Activated CD8-positive, alpha-beta T cell treated with anti-CD3 and anti-CD28 coated beads, Interleukin-2, amount 10 ng/mL, durations not matched to agents 7 days and 5 days (primary cell): ENCODE measurements around the gene ZFAND2B. TPM values are rescaled to one million over a fixed set of nuclear protein-coding genes. Genes with fewer than 3 reads are reported as not detected.
A peak's percentile ranks its signal among the peaks of the same experiment; 100 is the strongest.

Experiments
- ATAC-seq: fragments of 150-1000 bp; cut with Tn5 transposase; one replicate; pipeline ENCODE4 v1.10.0; 2021; ENCODE audit warnings: moderate library complexity
- CTCF ChIA-PET: fragments of 350-600 bp; sonication (Branson Sonifier 250); formaldehyde crosslinking; loops from one replicate; lab custom pipeline; 2021; ENCODE audit warnings: antibody characterized with exemption; lab: Charles Lee
- POLR2A ChIA-PET: fragments of 350-600 bp; sonication (Branson Sonifier 250); formaldehyde crosslinking; loops from one replicate; lab custom pipeline; 2021; ENCODE audit warnings: antibody characterized with exemption; lab: Charles Lee
- DNase-seq: peaks from one replicate; pipeline ENCODE4 v3.0.0-alpha.2; 2020
- H3K27ac Mint-ChIP-seq: one replicate; pipeline ENCODE4 v1.8.0; 2021; ENCODE audit warnings: mild to moderate bottlenecking, mixed read lengths
- H3K27me3 Mint-ChIP-seq: one replicate; pipeline ENCODE4 v1.8.0; 2021; ENCODE audit warnings: low read depth, mixed read lengths
- H3K36me3 Mint-ChIP-seq: one replicate; pipeline ENCODE4 v1.8.0; 2021; ENCODE audit warnings: low read depth, mixed read lengths
- H3K4me1 Mint-ChIP-seq: one replicate; pipeline ENCODE4 v1.8.0; 2021; ENCODE audit warnings: low read depth, mixed read lengths
- H3K4me3 Mint-ChIP-seq: one replicate; pipeline ENCODE4 v1.8.0; 2021; ENCODE audit warnings: mild to moderate bottlenecking, mixed read lengths
- H3K9me3 Mint-ChIP-seq: one replicate; pipeline ENCODE4 v1.8.0; 2022; ENCODE audit warnings: mixed read lengths; ENCODE audit not compliant: insufficient read depth
- total RNA-seq, 2 experiments: library from RNA; stranded (reverse); gene quantifications; one replicate each; pipeline ENCODE4 v1.2.3, GENCODE V29; 2021

ZFAND2B gene
- total RNA-seq, 2 experiments from 2014 or later = 57.0 to 59.5 TPM

GRCh38 chr2:219167997-219168396, 38.6 kb upstream of the ZFAND2B start:
- peaks cover 23% of the 10 kb centered on the region for H3K36me3 Mint-ChIP-seq
- DNase-seq (no peak), ATAC-seq (no peak)
- no peaks in the 10 kb centered on the region for H3K27me3 Mint-ChIP-seq
- no peaks in the 10 kb centered on the region for H3K9me3 Mint-ChIP-seq
- ChIA-PET CTCF (interaction anchor here (1.0 kb wide), 1 partner anchor 8 kb away, joined by 3 read pairs; no protein-coding TSS in a partner anchor), POLR2A (no interaction called here)
- H3K27ac Mint-ChIP-seq = peak overlapping the region; percentile 18
- H3K4me3 Mint-ChIP-seq = no peak overlapping the region
- H3K4me1 Mint-ChIP-seq = peaks cover 11% of the 10 kb centered on the region

- no peak for DNase-seq
- ChIA-PET CTCF (interaction anchor here (1.0 kb wide), 1 partner anchor 9 kb away, joined by 3 read pairs; no protein-coding TSS in a partner anchor), POLR2A (no interaction called here)
- Mint-ChIP-seq H3K27ac (no peak overlapping the region), H3K36me3 (peaks cover 27% of the 10 kb centered on the region), H3K9me3 (no peaks in the 10 kb centered on the region), H3K4me3 (no peak overlapping the region), H3K27me3 (no peaks in the 10 kb centered on the region), H3K4me1 (peaks cover 11% of the 10 kb centered on the region)
- no peak for ATAC-seq
Observed at GRCh38 chr2:219168526-219168925, 38.1 kb upstream of the ZFAND2B start.

GRCh38 chr2:219168932-219169331, 37.6 kb upstream of the ZFAND2B start:
- Mint-ChIP-seq H3K9me3 (no peaks in the 10 kb centered on the region), H3K27me3 (no peaks in the 10 kb centered on the region), H3K4me3 (no peak overlapping the region), H3K27ac (no peak overlapping the region), H3K4me1 (peaks cover 12% of the 10 kb centered on the region), H3K36me3 (peaks cover 29% of the 10 kb centered on the region)
- CTCF ChIA-PET = interaction anchor here (1.0 to 3.9 kb wide), 3 partner anchors 9 to 39 kb away, joined by 3 to 49 read pairs (median 3); partner anchors contain the start of gene ZFAND2B
- no peak for DNase-seq
- POLR2A ChIA-PET = no interaction called here
- ATAC-seq = no peak

- Mint-ChIP-seq H3K27ac (no peak within 1 kb of the TSS), H3K4me3 (no peak within 1 kb of the TSS)
- no peak for DNase-seq
Observed at GRCh38 chr2:219169930-219170654, 36.5 kb upstream of the ZFAND2B start, which contains the start of gene SLC23A3. TSS of gene SLC23A3 (minus strand) at chr2:219170029. CDS start at chr2:219169984, 45 bp downstream.

GRCh38 chr2:219171231-219171651, 35.3 kb upstream of the ZFAND2B start:
- no peaks in the 10 kb centered on the region for H3K9me3 Mint-ChIP-seq
- ChIA-PET POLR2A (interaction anchor here (1.4 to 1.6 kb wide), 3 partner anchors 12 to 40 kb away, joined by 3 to 6 read pairs (median 6); partner anchors contain the start of gene ZFAND2B), CTCF (interaction anchor here (0.8 to 3.9 kb wide), 25 partner anchors 9 to 141 kb away, joined by 3 to 49 read pairs (median 7); partner anchors contain the start of genes ANKZF1, ATG9A, CFAP65 and DNAJB2)
- no peaks in the 10 kb centered on the region for H3K27me3 Mint-ChIP-seq
- peaks cover 30% of the 10 kb centered on the region for H3K4me1 Mint-ChIP-seq
- no peak overlapping the region for H3K27ac Mint-ChIP-seq
- H3K4me3 Mint-ChIP-seq = no peak overlapping the region
- peak; percentile 54 for DNase-seq
- peak; percentile 50 for ATAC-seq
- peaks cover 46% of the 10 kb centered on the region for H3K36me3 Mint-ChIP-seq

More at GRCh38 chr2:219169930-219170654, 36.5 kb upstream of the ZFAND2B start, which contains the start of gene SLC23A3:
- CTCF ChIA-PET = interaction anchor here (0.8 to 3.9 kb wide), 22 partner anchors 8 to 140 kb away, joined by 3 to 49 read pairs (median 8); partner anchors contain the start of genes ANKZF1, ATG9A, DNAJB2 and GLB1L
- no peaks in the 10 kb centered on the region for H3K27me3 Mint-ChIP-seq
- no peaks in the 10 kb centered on the region for H3K9me3 Mint-ChIP-seq
- POLR2A ChIA-PET = no interaction called here
- peaks cover 23% of the 10 kb centered on the region for H3K4me1 Mint-ChIP-seq
- peaks cover 38% of the 10 kb centered on the region for H3K36me3 Mint-ChIP-seq
- ATAC-seq = no peak

- H3K4me1 Mint-ChIP-seq = peaks cover 34% of the 10 kb centered on the region
Observed at GRCh38 chr2:219172231-219173154, 34.1 kb upstream of the ZFAND2B start.

GRCh38 chr2:219173176-219173575, 33.4 kb upstream of the ZFAND2B start:
- ChIA-PET POLR2A (interaction anchor here (1.4 to 1.8 kb wide), 2 partner anchors 33 to 80 kb away, joined by 3 to 6 read pairs; partner anchors contain the start of genes TUBA4A, TUBA4B and ZFAND2B), CTCF (interaction anchor here (1.3 to 2.7 kb wide), 7 partner anchors 9 to 104 kb away, joined by 3 to 12 read pairs (median 4); no protein-coding TSS in a partner anchor)
- Mint-ChIP-seq H3K27ac (peak overlapping the region; percentile 63), H3K36me3 (peaks cover 48% of the 10 kb centered on the region), H3K9me3 (no peaks in the 10 kb centered on the region), H3K4me3 (no peak overlapping the region), H3K27me3 (no peaks in the 10 kb centered on the region), H3K4me1 (peaks cover 34% of the 10 kb centered on the region)
- ATAC-seq (no peak), DNase-seq (no peak)

More at GRCh38 chr2:219172231-219173154, 34.1 kb upstream of the ZFAND2B start:
- no peak overlapping the region for H3K27ac Mint-ChIP-seq
- no peak for DNase-seq
- ChIA-PET CTCF (interaction anchor here (0.7 to 3.9 kb wide), 14 partner anchors 10 to 485 kb away, joined by 3 to 49 read pairs (median 7); partner anchors contain the start of genes CFAP65, DNAJB2, GLB1L and STK16), POLR2A (interaction anchor here (0.9 to 1.8 kb wide), 7 partner anchors 10 to 81 kb away, joined by 3 to 6 read pairs (median 4); partner anchors contain the start of genes TUBA4A, TUBA4B and ZFAND2B)
- no peaks in the 10 kb centered on the region for H3K9me3 Mint-ChIP-seq
- H3K4me3 Mint-ChIP-seq = no peak overlapping the region
- H3K36me3 Mint-ChIP-seq = peaks cover 45% of the 10 kb centered on the region
- no peaks in the 10 kb centered on the region for H3K27me3 Mint-ChIP-seq
- ATAC-seq = no peak

- no peak for ATAC-seq
- ChIA-PET CTCF (interaction anchor here (0.6 to 2.7 kb wide), 10 partner anchors 8 to 121 kb away, joined by 3 to 23 read pairs (median 6); no protein-coding TSS in a partner anchor), POLR2A (interaction anchor here (1.2 to 1.8 kb wide), 2 partner anchors 17 to 32 kb away, joined by 3 to 6 read pairs; partner anchors contain the start of gene ZFAND2B)
- H3K36me3 Mint-ChIP-seq = peaks cover 52% of the 10 kb centered on the region
- no peaks in the 10 kb centered on the region for H3K9me3 Mint-ChIP-seq
- peaks cover 36% of the 10 kb centered on the region for H3K4me1 Mint-ChIP-seq
- peak overlapping the region; percentile 40 for H3K27ac Mint-ChIP-seq
- peak overlapping the region; percentile 86 for H3K4me3 Mint-ChIP-seq
- H3K27me3 Mint-ChIP-seq = no peaks in the 10 kb centered on the region
- DNase-seq = no peak
Observed at GRCh38 chr2:219174146-219174545, 32.4 kb upstream of the ZFAND2B start.

GRCh38 chr2:219174801-219175200, 31.8 kb upstream of the ZFAND2B start:
- Mint-ChIP-seq H3K9me3 (no peaks in the 10 kb centered on the region), H3K36me3 (peaks cover 58% of the 10 kb centered on the region), H3K27me3 (no peaks in the 10 kb centered on the region), H3K4me1 (peaks cover 43% of the 10 kb centered on the region), H3K4me3 (peak overlapping the region; percentile 86), H3K27ac (peak overlapping the region; percentile 40)
- CTCF ChIA-PET = interaction anchor here (1.0 to 2.7 kb wide), 11 partner anchors 7 to 120 kb away, joined by 3 to 23 read pairs (median 9); partner anchors contain the start of genes NHEJ1 and ZFAND2B
- no peak for DNase-seq
- POLR2A ChIA-PET = interaction anchor here (1.0 to 3.9 kb wide), 6 partner anchors 10 to 70 kb away, joined by 3 to 49 read pairs (median 14); partner anchors contain the start of genes GLB1L, STK16 and ZFAND2B
- ATAC-seq = no peak

- CTCF ChIA-PET = interaction anchor here (1.0 to 2.7 kb wide), 12 partner anchors 11 to 120 kb away, joined by 3 to 23 read pairs (median 8); partner anchors contain the start of genes NHEJ1 and ZFAND2B
- H3K4me1 Mint-ChIP-seq = peaks cover 50% of the 10 kb centered on the region
- no peak for DNase-seq
- peak overlapping the region; percentile 83 for H3K27ac Mint-ChIP-seq
- no peaks in the 10 kb centered on the region for H3K9me3 Mint-ChIP-seq
- ATAC-seq = no peak
- H3K4me3 Mint-ChIP-seq = peak overlapping the region; percentile 86
- no peaks in the 10 kb centered on the region for H3K27me3 Mint-ChIP-seq
- H3K36me3 Mint-ChIP-seq = peaks cover 64% of the 10 kb centered on the region
- POLR2A ChIA-PET = interaction anchor here (0.8 to 3.9 kb wide), 10 partner anchors 10 to 104 kb away, joined by 3 to 49 read pairs (median 11); partner anchors contain the start of genes ANKZF1, ATG9A, DNAJB2 and GLB1L
Observed at GRCh38 chr2:219175486-219175885, 31.1 kb upstream of the ZFAND2B start.
